H1 (cell line): ENCODE measurements around the gene ABCG5. TPM values are rescaled to one million over a fixed set of nuclear protein-coding genes. Genes with fewer than 3 reads are reported as not detected.

ENCODE experiments used
- CTCF ChIA-PET: fragments of 300-600 bp; sonication (Branson Sonifier 250); formaldehyde crosslinking; loops from one replicate; lab custom pipeline; 2021; ENCODE audit not compliant: partially characterized antibody; lab: Charles Lee
- POLR2A ChIA-PET: fragments of 300-600 bp; sonication (Branson Sonifier 250); formaldehyde crosslinking; loops from one replicate; lab custom pipeline; 2021; ENCODE audit warnings: inconsistent platforms; ENCODE audit not compliant: partially characterized antibody; lab: Charles Lee
- DNase-seq, 2 experiments: peaks; one replicate each; pipeline versions ENCODE4 v3.0.0 to v3.0.0-alpha.2; 2010 to 2022; ENCODE audit warnings: low spot score in 2 of 2, low read depth in 1 of 2, mixed read lengths in 1 of 2
- FAIRE-seq: peaks from 2 replicates; lab custom pipeline; 2011; peaks lifted over from hg19 to GRCh38; lab: Jason Lieb, UNC
- H2AFZ ChIP-seq: 2 replicates; pipeline ENCODE4 v1.8.1; 2012; ENCODE audit warnings: low read length, inconsistent platforms
- H2AK5ac ChIP-seq: 2 replicates; pipeline ENCODE4 v1.6.1; 2013; ENCODE audit warnings: low read depth, low read length
- H2BK120ac ChIP-seq: replicated peaks from 2 replicates; pipeline ENCODE3; 2013; ENCODE audit warnings: low read depth, low read length, inconsistent platforms
- H2BK12ac ChIP-seq: 2 replicates; pipeline ENCODE4 v1.6.1; 2013; ENCODE audit warnings: low read depth, low read length
- H2BK15ac ChIP-seq: 2 replicates; pipeline ENCODE4 v1.6.1; 2013; ENCODE audit warnings: low read length
- H2BK20ac ChIP-seq: 2 replicates; pipeline ENCODE4 v1.6.1; 2013; ENCODE audit warnings: low read length
- H2BK5ac ChIP-seq: 2 replicates; pipeline ENCODE4 v1.6.1; 2013; ENCODE audit warnings: low read depth, low read length
- H3K14ac ChIP-seq: 2 replicates; pipeline ENCODE4 v1.6.1; 2013; ENCODE audit warnings: inconsistent platforms; ENCODE audit not compliant: insufficient read length
- H3K18ac ChIP-seq: 2 replicates; pipeline ENCODE4 v1.6.1; 2013; ENCODE audit warnings: low read length; ENCODE audit errors: extremely low read depth
- H3K23ac ChIP-seq: 2 replicates; pipeline ENCODE4 v1.6.1; 2013; ENCODE audit warnings: inconsistent platforms; ENCODE audit not compliant: insufficient read length
- H3K23me2 ChIP-seq: 2 replicates; pipeline ENCODE4 v1.6.1; 2013; ENCODE audit warnings: low read depth, low read length
- H3K27ac ChIP-seq: 2 replicates; pipeline ENCODE4 v1.6.1; 2011; ENCODE audit warnings: low read depth, low read length, inconsistent platforms
- H3K27me3 ChIP-seq, 4 experiments: replicated peaks in 1 of 4; 1 replicate in 1 of 4; 2 replicates in 3 of 4; pipeline versions ENCODE4 v1.6.1 to v1.8.1; 2011 to 2013; ENCODE audit warnings: low read length in 3 of 4, mild to moderate bottlenecking in 3 of 4, inconsistent platforms in 2 of 4, mixed read lengths in 2 of 4, moderate library complexity in 1 of 4; ENCODE audit not compliant: control insufficient read depth in 3 of 4, insufficient read depth in 3 of 4; ENCODE audit errors: extremely low read depth in 1 of 4
- H3K36me3 ChIP-seq, 4 experiments: 2 replicates each; pipeline versions ENCODE4 v1.6.1 to v1.8.1; 2011 to 2013; ENCODE audit warnings: mild to moderate bottlenecking in 4 of 4, low read length in 3 of 4, moderate library complexity in 2 of 4, control low read depth in 1 of 4, inconsistent platforms in 1 of 4; ENCODE audit not compliant: insufficient read depth in 4 of 4, control insufficient read depth in 2 of 4
- H3K4ac ChIP-seq: replicated peaks from 2 replicates; pipeline ENCODE3; 2013; ENCODE audit warnings: low read length, low read depth, mixed read lengths, inconsistent platforms; ENCODE audit not compliant: insufficient read length
- H3K4me1 ChIP-seq, 4 experiments: replicated peaks in 1 of 4; 1 replicate in 1 of 4; 2 replicates in 3 of 4; pipeline versions ENCODE4 v1.6.1 to v1.8.1; 2011 to 2013; ENCODE audit warnings: low read length in 3 of 4, inconsistent platforms in 2 of 4, mixed read lengths in 1 of 4; ENCODE audit not compliant: insufficient read depth in 4 of 4, control insufficient read depth in 3 of 4
- H3K4me2 ChIP-seq, 2 experiments: 2 replicates each; pipeline versions ENCODE4 v1.6.1 to v1.8.1; 2011 to 2013; ENCODE audit warnings: low read depth in 2 of 2, low read length in 2 of 2, control low read depth in 1 of 2, inconsistent platforms in 1 of 2, mild to moderate bottlenecking in 1 of 2; ENCODE audit not compliant: insufficient read depth in 1 of 2
- H3K4me3 ChIP-seq, 4 experiments: fragments of 200-600, 300-600 bp in 1 of 4; sonication (generic), shearing (Covaris generic), sonication (Bioruptor Twin) in 1 of 4; 2 replicates each; pipeline versions ENCODE4 v1.5.1 to v1.8.1; 2011 to 2016; ENCODE audit warnings: low read length in 4 of 4, low read depth in 3 of 4, control low read depth in 2 of 4, inconsistent platforms in 2 of 4, mild to moderate bottlenecking in 2 of 4, mixed read lengths in 1 of 4, moderate library complexity in 1 of 4; ENCODE audit not compliant: insufficient read depth in 2 of 4; ENCODE audit errors: extremely low read depth in 1 of 4
- H3K56ac ChIP-seq: replicated peaks from 2 replicates; pipeline ENCODE3; 2013; ENCODE audit warnings: low read depth, mild to moderate bottlenecking, mixed read lengths, low read length, inconsistent platforms; ENCODE audit not compliant: insufficient read length
- H3K79me1 ChIP-seq: 2 replicates; pipeline ENCODE4 v1.6.1; 2013; ENCODE audit warnings: low read depth, low read length, control low read depth
- H3K79me2 ChIP-seq, 2 experiments: 2 replicates each; pipeline versions ENCODE4 v1.6.1 to v1.8.1; 2012 to 2013; ENCODE audit warnings: low read length in 2 of 2, mild to moderate bottlenecking in 2 of 2, inconsistent platforms in 1 of 2; ENCODE audit not compliant: insufficient read depth in 2 of 2, control insufficient read depth in 1 of 2
- H3K9ac ChIP-seq, 4 experiments: replicated peaks in 1 of 4; 1 replicate in 1 of 4; 2 replicates in 3 of 4; pipeline versions ENCODE4 v1.6.1 to v1.8.1; 2011 to 2013; ENCODE audit warnings: low read depth in 3 of 4, low read length in 3 of 4, control low read depth in 2 of 4, mild to moderate bottlenecking in 2 of 4, moderate library complexity in 2 of 4, inconsistent platforms in 1 of 4; ENCODE audit errors: extremely low read depth in 1 of 4
- H3K9me3 ChIP-seq, 2 experiments: 2 replicates each; pipeline versions ENCODE4 v1.6.1 to v1.8.1; 2012 to 2013; ENCODE audit warnings: mild to moderate bottlenecking in 2 of 2, moderate library complexity in 2 of 2, control low read depth in 1 of 2, inconsistent platforms in 1 of 2, low read depth in 1 of 2, low read length in 1 of 2, mixed read lengths in 1 of 2; ENCODE audit not compliant: insufficient read depth in 2 of 2
- H4K20me1 ChIP-seq, 2 experiments: replicated peaks in 1 of 2; 2 replicates each; pipeline versions ENCODE3 to v1.8.1; 2011 to 2013; ENCODE audit warnings: inconsistent platforms in 2 of 2, low read length in 2 of 2, mild to moderate bottlenecking in 1 of 2; ENCODE audit not compliant: insufficient read depth in 2 of 2, control insufficient read depth in 1 of 2
- H4K5ac ChIP-seq: 2 replicates; pipeline ENCODE4 v1.6.1; 2013; ENCODE audit warnings: low read length, low read depth, mixed read lengths, inconsistent platforms; ENCODE audit not compliant: insufficient read length
- H4K8ac ChIP-seq: 2 replicates; pipeline ENCODE4 v1.8.0; 2013; ENCODE audit warnings: mild to moderate bottlenecking, moderate library complexity, low read length, inconsistent platforms; ENCODE audit not compliant: insufficient read depth; ENCODE audit errors: extremely low read depth
- H4K91ac ChIP-seq: replicated peaks from 2 replicates; pipeline ENCODE3; 2013; ENCODE audit warnings: low read length, mixed read lengths, inconsistent platforms; ENCODE audit not compliant: insufficient read length
- CREB1 ChIP-seq: IDR thresholded peaks from 2 replicates; pipeline ENCODE4 v1.6.1; 2012; ENCODE audit warnings: inconsistent platforms
- SIX5 ChIP-seq: IDR thresholded peaks from 2 replicates; pipeline ENCODE4 v1.6.1; 2011; ENCODE audit warnings: mild to moderate bottlenecking, low read depth, low read length
- WGBS, 2 experiments: shearing (Covaris generic) in 1 of 2; methylation state at CpG; one replicate each; pipeline versions ENCODE4 v1.1.6 to v1.1.7; 2013 to 2015; ENCODE audit warnings: low lambda C conversion rate in 2 of 2, mixed read lengths in 2 of 2, inconsistent platforms in 1 of 2, low coverage in 1 of 2, missing lambda C conversion rate in 1 of 2; ENCODE audit not compliant: insufficient replicate concordance in 2 of 2, insufficient coverage in 1 of 2, insufficient read length in 1 of 2; ENCODE audit errors: extremely low coverage in 1 of 2, missing lambda C conversion rate in 1 of 2; 5-methylcytosine and 5-hydroxymethylcytosine counted together
- polyA plus RNA-seq, 7 experiments: library from polyadenylated mRNA; depleted of rRNA in 3 of 7; stranded (reverse) in 5 of 7; unstranded in 2 of 7; fragments of >200 nt in 5 of 7; fragments of 200-250 nt in 2 of 7; gene quantifications; 1 replicate in 5 of 7; 2 replicates in 1 of 7; 4 replicates in 1 of 7; pipeline versions ENCODE4 v1.2.1 to v1.2.3, GENCODE V29; 2011 to 2013; ENCODE audit warnings: missing spikeins in 2 of 7, mixed read lengths in 2 of 7
- total RNA-seq: library from RNA; stranded (reverse); fragmentation: NEBNext Ultra II Directional; extraction: Animal tissue kit (Norgen Biotek cat#: 25700); gene quantifications from 2 replicates; pipeline ENCODE4 v1.2.1, GENCODE V29; 2021

Gene ABCG5
- total and polyA plus RNA-seq, 2 of the 8 experiments (the other 6 are each of a cell fraction or from before 2014, with no cell fraction given) = not detected

- H3K4me2 ChIP-seq = no peak overlapping the region
- H2BK15ac ChIP-seq = no peak overlapping the region
- DNase-seq (no peak), FAIRE-seq (no peak)
- no peak overlapping the region for H3K56ac ChIP-seq
- no peaks in the 10 kb centered on the region for H4K20me1 ChIP-seq
- no peak overlapping the region for H3K14ac ChIP-seq
- ChIA-PET CTCF (interaction anchor here (0.6 to 1.6 kb wide), 2 partner anchors 9 to 496 kb away, joined by 3 to 4 read pairs; no protein-coding TSS in a partner anchor), POLR2A (no interaction called here)
- no peak overlapping the region for H2BK5ac ChIP-seq
- no peak overlapping the region for H4K8ac ChIP-seq
- no peak overlapping the region for H3K4me3 ChIP-seq
- peaks cover 0 to 3% (median 0%) of the 10 kb centered on the region in 4 experiments; a peak in 1 of 7 replicates for H3K4me1 ChIP-seq
- TF ChIP-seq SIX5 = no peak
- TF ChIP-seq CREB1 = no peak
- H2AK5ac ChIP-seq = no peak overlapping the region
- H3K27ac ChIP-seq = no peak overlapping the region
- H4K5ac ChIP-seq = no peak overlapping the region
- no peak overlapping the region for H2BK120ac ChIP-seq
- H3K4ac ChIP-seq = no peak overlapping the region
- H3K79me2 ChIP-seq = no peaks in the 10 kb centered on the region
- H3K18ac ChIP-seq = no peak overlapping the region
- H2AFZ ChIP-seq = no peak overlapping the region
- H3K79me1 ChIP-seq = no peaks in the 10 kb centered on the region
- no peaks in the 10 kb centered on the region for H3K9me3 ChIP-seq
- no peak overlapping the region for H3K23ac ChIP-seq
- no peaks in the 10 kb centered on the region for H3K23me2 ChIP-seq
- no peak overlapping the region for H2BK20ac ChIP-seq
- no peaks in the 10 kb centered on the region; a peak in 1 of 8 replicates for H3K36me3 ChIP-seq
- H3K9ac ChIP-seq = no peak overlapping the region
- no peak overlapping the region for H2BK12ac ChIP-seq
- no peak overlapping the region for H4K91ac ChIP-seq
- no peaks in the 10 kb centered on the region for H3K27me3 ChIP-seq
- 82% methylated on average over 8 of the region's 8 CpGs; no CpG with 5 or more reads in 1 of the 2 experiments for WGBS, 2 experiments
Measured at GRCh38 chr2:43777306-43777926, 61.2 kb downstream of the ABCG5 start.
